Esophagus muscularis mucosa (tissue), 4 donors: ENCODE measurements around the gene TMEM131. TPM values are rescaled to one million over a fixed set of nuclear protein-coding genes. Genes with fewer than 3 reads are reported as not detected.

Source experiments
- DNase-seq: peaks from one replicate; pipeline ENCODE4 v3.0.0-alpha.2; 2017; ENCODE audit errors: extremely low spot score
- H3K27ac ChIP-seq, 4 donors: fragments of 200-600 bp; sonication (generic); replicated peaks in 1 of 4; 1 replicate in 3 of 4; 2 replicates in 1 of 4; pipeline ENCODE4 v1.5.1; 2016 to 2019; ENCODE audit warnings: mild to moderate bottlenecking in 1 of 4
- H3K27me3 ChIP-seq, 4 donors: fragments of 200-600 bp; sonication (generic); one replicate each; pipeline versions ENCODE4 v1.5.1 to v1.6.0; 2016 to 2019
- H3K36me3 ChIP-seq, 4 donors: fragments of 200-600 bp; sonication (generic); one replicate each; pipeline ENCODE4 v1.5.1; 2016 to 2019
- H3K4me1 ChIP-seq, 4 donors: fragments of 200-600 bp; sonication (generic); one replicate each; pipeline ENCODE4 v1.5.1; 2016 to 2019
- H3K4me3 ChIP-seq, 4 donors: fragments of 200-600 bp; sonication (generic); 1 replicate in 2 of 4; 2 replicates in 2 of 4; pipeline ENCODE4 v1.5.1; 2016 to 2019; ENCODE audit warnings: mild to moderate bottlenecking in 4 of 4, moderate library complexity in 1 of 4
- H3K9me3 ChIP-seq, 4 donors: fragments of 200-600 bp; sonication (generic); 1 replicate in 3 of 4; 2 replicates in 1 of 4; pipeline ENCODE4 v1.5.1; 2016 to 2019
- CTCF ChIP-seq, 3 experiments: fragments of 200-600 bp in 2 of 3; fragments of 450-650 bp in 1 of 3; sonication (generic) in 2 of 3; IDR thresholded peaks; one replicate each; pipeline ENCODE4 v1.5.1; 2017 to 2019; ENCODE audit warnings: antibody characterized with exemption in 3 of 3, mild to moderate bottlenecking in 2 of 3, moderate library complexity in 1 of 3
- EP300 ChIP-seq: sonication (generic); formaldehyde crosslinking; IDR thresholded peaks from one replicate; pipeline ENCODE4 v1.6.1; 2017; ENCODE audit warnings: antibody characterized with exemption
- POLR2A ChIP-seq: fragments of 450-650 bp; IDR thresholded peaks from one replicate; pipeline ENCODE4 v1.6.1; 2017; ENCODE audit warnings: antibody characterized with exemption, moderate library complexity, mild to moderate bottlenecking, low read depth
- POLR2AphosphoS5 ChIP-seq, 2 donors: sonication (generic); formaldehyde crosslinking; IDR thresholded peaks; one replicate each; pipeline ENCODE4 v1.6.1; 2017; ENCODE audit warnings: antibody characterized with exemption in 2 of 2
- WGBS: methylation state at CpG from one replicate; pipeline ENCODE4 v1.1.5; 2018; 5-methylcytosine and 5-hydroxymethylcytosine counted together
- intact Hi-C: fragments of 100-400 bp; cut with DNase I; formaldehyde crosslinking; loops from one replicate; pipeline ENCODE4 v1.15.1; 2023
- total RNA-seq, 4 donors: library from RNA; depleted of rRNA; stranded (reverse); fragments of >200 nt; gene quantifications; one replicate each; pipeline versions ENCODE4 v1.1.0 to v1.2.1, GENCODE V29; 2016

TMEM131 gene
- total RNA-seq, 4 donors from 2014 or later: 23.9 to 34.1 (median 26.5) TPM

DNA sequence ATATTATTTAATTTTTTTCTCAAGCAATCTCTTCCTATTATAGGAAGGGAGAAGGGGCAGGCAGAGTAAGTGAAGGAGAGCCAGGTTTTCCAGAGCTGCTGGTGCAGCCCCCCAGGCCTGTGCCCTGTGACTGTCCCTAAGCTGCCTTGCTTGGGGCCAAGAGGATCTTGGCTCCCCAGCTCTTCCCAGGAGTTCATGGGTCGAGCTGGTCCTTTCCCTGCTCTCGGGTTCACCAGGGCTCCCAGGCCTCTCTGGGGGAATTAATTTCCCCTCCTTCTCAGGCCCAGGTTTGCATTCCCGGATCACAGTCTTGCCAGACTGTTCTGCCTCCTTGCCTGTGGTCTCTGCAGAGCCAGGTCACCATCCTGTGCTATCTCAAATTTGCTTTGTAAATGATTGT lies 12.7 kb upstream of the TMEM131 start:
- intact Hi-C loops: no loop called here

GRCh38 chr2:98006378-98006777 lies 10.6 kb upstream of the TMEM131 start:
- intact Hi-C loops: no loop called here
- Histone ChIP-seq H3K36me3 (no peaks in the 10 kb centered on the region), H3K9me3 (no peaks in the 10 kb centered on the region), H3K4me3 (no peak overlapping the region), H3K4me1 (peaks cover 0 to 12% (median 0%) of the 10 kb centered on the region in 4 donors), H3K27ac (no peak overlapping the region), H3K27me3 (no peaks in the 10 kb centered on the region)
- WGBS: 96% methylated on average over 11 of the region's 11 CpGs
- no peak for TF ChIP-seq POLR2AphosphoS5 (IDR thresholded peaks at IDR 0.05)
- no peak for TF ChIP-seq POLR2A
- no peak for TF ChIP-seq EP300
- TF ChIP-seq CTCF (IDR thresholded peaks at IDR 0.05): no peak
- DNase-seq: no peak

More for the DNA sequence above, 12.7 kb upstream of the TMEM131 start:
- H3K27me3 ChIP-seq: no peaks in the 10 kb centered on the region
- H3K4me1 ChIP-seq: peaks cover 0 to 3% (median 0%) of the 10 kb centered on the region in 4 donors
- no peaks in the 10 kb centered on the region for H3K9me3 ChIP-seq
- 64% methylated on average over 3 of the region's 3 CpGs for WGBS
- no peaks in the 10 kb centered on the region for H3K36me3 ChIP-seq
- no peak for DNase-seq
- H3K4me3 ChIP-seq: no peak overlapping the region
- no peak overlapping the region for H3K27ac ChIP-seq
- TF ChIP-seq EP300: no peak
- TF ChIP-seq POLR2AphosphoS5 (IDR thresholded peaks at IDR 0.05): no peak
- TF ChIP-seq CTCF (IDR thresholded peaks at IDR 0.05): no peak
- no peak for TF ChIP-seq POLR2A

DNA sequence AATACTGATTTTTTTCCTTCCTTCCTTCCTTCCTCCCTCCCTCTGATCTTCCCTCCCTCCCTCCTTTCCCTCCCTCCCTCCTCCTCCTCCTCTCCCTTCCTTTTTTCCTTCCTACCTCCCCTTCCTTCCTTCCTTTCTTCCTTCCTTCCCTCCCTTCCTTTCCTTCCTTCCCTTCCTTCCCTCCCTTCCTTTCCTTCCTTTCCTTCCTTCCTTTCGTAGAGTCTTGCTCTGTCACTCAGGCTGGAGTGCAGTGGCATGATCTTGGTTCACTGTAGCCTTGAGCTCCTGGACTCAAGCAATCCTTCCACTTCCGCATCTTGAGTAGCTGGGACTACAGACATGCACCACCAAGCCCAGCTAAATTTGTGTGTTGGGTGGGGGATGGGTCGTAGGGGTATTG lies 8.9 kb upstream of the TMEM131 start:
- intact Hi-C loops: no loop called here
- H3K27ac ChIP-seq: no peak overlapping the region
- 94% methylated on average over 3 of the region's 3 CpGs for WGBS
- H3K9me3 ChIP-seq: no peaks in the 10 kb centered on the region
- TF ChIP-seq POLR2AphosphoS5 (IDR thresholded peaks at IDR 0.05) (no peak), POLR2A (no peak), EP300 (no peak), CTCF (IDR thresholded peaks at IDR 0.05) (no peak)
- no peak for DNase-seq
- H3K4me3 ChIP-seq: no peak overlapping the region
- H3K4me1 ChIP-seq: peaks cover 0 to 12% (median 0%) of the 10 kb centered on the region in 4 donors
- H3K36me3 ChIP-seq: no peaks in the 10 kb centered on the region
- H3K27me3 ChIP-seq: no peaks in the 10 kb centered on the region

DNA sequence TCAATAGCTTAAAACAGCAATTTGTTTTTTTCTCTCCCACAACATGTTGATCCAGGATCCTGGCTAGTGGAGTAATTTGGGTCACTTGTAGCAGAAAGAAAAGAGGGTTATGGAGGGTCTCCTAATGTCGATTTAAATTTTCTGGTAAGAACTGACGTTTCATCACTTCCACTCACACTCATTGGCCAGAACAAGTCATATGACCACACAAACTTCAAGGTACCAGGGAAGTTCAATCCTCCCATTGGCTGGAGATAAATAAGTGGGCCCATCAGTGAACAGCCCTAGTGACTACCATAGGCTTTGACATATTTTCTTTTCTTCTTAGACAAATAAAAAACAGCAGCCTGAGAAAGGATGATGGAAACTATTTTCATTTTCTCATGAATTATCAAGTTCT lies 8.3 kb upstream of the TMEM131 start:
- Histone ChIP-seq H3K4me1 (peaks cover 0 to 12% (median 0%) of the 10 kb centered on the region in 4 donors), H3K27ac (no peak overlapping the region), H3K9me3 (no peaks in the 10 kb centered on the region), H3K4me3 (no peak overlapping the region), H3K27me3 (no peaks in the 10 kb centered on the region), H3K36me3 (no peaks in the 10 kb centered on the region)
- no peak for DNase-seq
- intact Hi-C loops: no loop called here
- no peak for TF ChIP-seq CTCF (IDR thresholded peaks at IDR 0.05)
- TF ChIP-seq POLR2AphosphoS5 (IDR thresholded peaks at IDR 0.05): no peak
- TF ChIP-seq EP300: no peak
- no peak for TF ChIP-seq POLR2A
- WGBS: 100% methylated on average over 2 of the region's 2 CpGs

- no peak for TF ChIP-seq EP300
- no peak for TF ChIP-seq CTCF (IDR thresholded peaks at IDR 0.05)
- no peak for TF ChIP-seq POLR2A
- no peak for TF ChIP-seq POLR2AphosphoS5 (IDR thresholded peaks at IDR 0.05)
- Histone ChIP-seq H3K9me3 (no peaks in the 10 kb centered on the region), H3K36me3 (no peaks in the 10 kb centered on the region), H3K4me3 (no peak overlapping the region), H3K27me3 (no peaks in the 10 kb centered on the region), H3K27ac (no peak overlapping the region), H3K4me1 (peaks cover 0 to 22% (median 9%) of the 10 kb centered on the region in 4 donors)
- WGBS: 84% methylated on average over 3 of the region's 3 CpGs
- no peak for DNase-seq
- intact Hi-C loops: no loop called here
Observed at GRCh38 chr2:97999536-97999935, 3.8 kb upstream of the TMEM131 start.
